ENCODE results near the gene BNIP1. TPM values are rescaled to one million over a fixed set of nuclear protein-coding genes. Genes with fewer than 3 reads are reported as not detected.
"Not testable (repeated sequence)": the region's sequence is repeated elsewhere in the genome, so short reads cannot be mapped to it uniquely, and the experiment has no call there.

The BNIP1 gene
- total RNA-seq, 2 donors from 2014 or later: 13.0 to 18.5 TPM

DNA sequence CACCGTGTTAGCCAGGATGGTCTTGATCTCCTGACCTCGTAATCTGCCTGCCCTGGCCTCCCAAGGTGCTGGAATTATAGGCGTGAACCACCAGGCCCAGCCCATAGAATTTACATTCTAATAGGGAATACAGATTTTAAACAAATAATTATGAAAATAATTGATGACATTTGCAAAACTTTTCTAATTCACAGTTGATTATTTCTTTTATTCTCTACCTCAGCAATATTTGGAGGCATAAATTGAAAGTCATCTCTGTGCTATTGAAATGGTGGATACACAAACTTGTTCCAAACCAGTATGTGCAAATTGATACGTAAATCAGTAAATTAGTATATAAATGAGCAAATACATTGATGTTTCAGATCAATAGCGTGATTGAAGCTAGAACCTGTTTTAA lies 8.2 kb downstream of the BNIP1 start:
- Mint-ChIP-seq H3K9me3 (no peaks in the 10 kb centered on the region), H3K36me3 (ENCODE audit: low read depth) (peaks cover 93% of the 10 kb centered on the region), H3K4me3 (no peak overlapping the region), H3K27me3 (no peaks in the 10 kb centered on the region), H3K4me1 (no peaks in the 10 kb centered on the region), H3K27ac (no peak overlapping the region)
- no peak for ATAC-seq (replicated peaks)

DNA sequence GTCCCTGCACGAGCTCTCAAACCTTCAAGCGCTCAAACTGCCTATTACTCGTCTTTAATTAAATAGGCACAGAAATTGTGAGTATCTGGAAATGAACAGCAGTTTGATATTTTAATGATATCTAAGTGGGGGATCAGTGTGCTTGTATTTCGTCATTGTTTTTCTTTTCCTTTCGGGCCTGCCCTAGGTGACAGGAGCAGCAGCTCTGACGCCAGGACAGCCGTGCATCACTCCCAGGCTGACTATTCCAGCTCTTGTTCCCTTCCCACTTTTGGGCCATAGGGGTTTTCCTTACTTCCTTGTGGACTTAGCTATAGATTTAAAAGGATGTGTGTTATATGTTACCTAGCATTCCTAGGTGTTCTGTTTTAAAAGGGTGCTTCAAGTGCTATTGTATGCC lies 9.5 kb downstream of the BNIP1 start:
- H3K27me3 Mint-ChIP-seq: no peaks in the 10 kb centered on the region
- no peak overlapping the region for H3K4me3 Mint-ChIP-seq
- no peak overlapping the region for H3K27ac Mint-ChIP-seq
- no peaks in the 10 kb centered on the region for H3K9me3 Mint-ChIP-seq
- H3K4me1 Mint-ChIP-seq: no peaks in the 10 kb centered on the region
- H3K36me3 Mint-ChIP-seq (ENCODE audit: low read depth): peaks cover 94% of the 10 kb centered on the region
- no peak for ATAC-seq (replicated peaks)

DNA sequence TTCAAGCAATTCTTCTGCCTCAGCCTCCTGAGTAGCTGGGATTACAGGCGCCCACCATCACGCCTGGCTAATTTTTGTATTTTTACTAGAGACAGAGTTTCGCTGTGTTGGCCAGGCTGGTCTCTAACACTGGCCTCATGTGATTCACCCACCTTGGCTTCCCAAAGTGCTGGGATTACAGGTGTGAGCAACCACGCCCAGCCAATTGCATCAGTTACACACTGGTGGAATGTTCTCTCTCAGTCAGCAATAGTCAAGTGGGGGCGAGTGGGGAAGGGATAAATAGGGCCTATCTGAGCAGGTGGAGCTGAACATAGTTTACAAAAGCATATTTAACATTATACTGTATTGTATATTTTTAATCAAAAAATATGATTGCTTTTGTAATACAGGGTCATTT lies 10.3 kb downstream of the BNIP1 start:
- not testable (repeated sequence) for H3K9me3 Mint-ChIP-seq; H3K27ac Mint-ChIP-seq; H3K4me1 Mint-ChIP-seq; H3K27me3 Mint-ChIP-seq; ATAC-seq (replicated peaks); H3K4me3 Mint-ChIP-seq
- H3K36me3 Mint-ChIP-seq (ENCODE audit: low read depth): peaks cover 93% of the 10 kb centered on the region

DNA sequence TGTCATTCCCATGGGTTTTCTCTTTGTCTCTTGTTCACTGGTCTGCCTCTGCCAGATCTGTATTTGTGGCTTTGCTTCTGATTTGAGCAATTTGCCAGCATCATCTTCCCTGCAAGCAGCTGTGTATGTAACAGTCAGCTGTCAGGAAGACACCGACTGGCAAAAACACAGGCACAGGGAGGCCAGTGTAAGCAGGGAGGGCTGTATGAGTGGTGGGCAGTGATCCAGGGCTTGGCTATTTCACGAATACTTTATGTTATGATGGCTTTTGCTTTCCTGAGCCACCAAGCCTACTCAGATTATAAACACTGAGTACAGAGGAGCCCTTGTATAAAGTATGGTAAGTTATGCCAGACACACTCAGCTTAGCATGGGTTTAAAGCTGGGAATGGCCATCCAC lies 11.6 kb downstream of the BNIP1 start:
- Mint-ChIP-seq H3K36me3 (ENCODE audit: low read depth) (peaks cover 96% of the 10 kb centered on the region), H3K4me3 (no peak overlapping the region), H3K4me1 (no peaks in the 10 kb centered on the region), H3K27ac (no peak overlapping the region), H3K27me3 (no peaks in the 10 kb centered on the region), H3K9me3 (no peaks in the 10 kb centered on the region)
- ATAC-seq (replicated peaks): no peak

DNA sequence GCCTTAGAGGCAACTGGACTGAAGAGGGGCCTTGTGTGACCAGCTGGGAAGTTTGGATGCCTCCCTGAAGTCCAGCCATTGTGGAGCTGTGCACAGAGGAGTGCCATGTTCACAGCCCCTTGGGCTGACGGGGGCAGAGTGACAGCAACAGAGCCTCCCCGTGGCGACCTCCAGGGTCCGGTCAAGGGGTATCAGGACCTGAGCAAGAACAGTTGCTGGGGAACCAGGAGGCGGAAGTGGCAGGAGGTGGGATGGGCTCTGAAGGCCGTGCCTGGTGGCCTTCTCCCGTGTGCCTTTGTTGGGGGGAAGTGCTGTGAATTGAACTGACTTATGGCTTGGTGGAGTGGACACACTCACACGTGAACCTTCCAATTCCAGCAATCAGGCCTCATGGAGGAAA lies 14.0 kb downstream of the BNIP1 start:
- no peak for ATAC-seq (replicated peaks)
- H3K4me3 Mint-ChIP-seq: no peak overlapping the region
- peaks cover 95% of the 10 kb centered on the region for H3K36me3 Mint-ChIP-seq (ENCODE audit: low read depth)
- no peaks in the 10 kb centered on the region for H3K9me3 Mint-ChIP-seq
- no peaks in the 10 kb centered on the region for H3K27me3 Mint-ChIP-seq
- no peak overlapping the region for H3K27ac Mint-ChIP-seq
- no peaks in the 10 kb centered on the region for H3K4me1 Mint-ChIP-seq

DNA sequence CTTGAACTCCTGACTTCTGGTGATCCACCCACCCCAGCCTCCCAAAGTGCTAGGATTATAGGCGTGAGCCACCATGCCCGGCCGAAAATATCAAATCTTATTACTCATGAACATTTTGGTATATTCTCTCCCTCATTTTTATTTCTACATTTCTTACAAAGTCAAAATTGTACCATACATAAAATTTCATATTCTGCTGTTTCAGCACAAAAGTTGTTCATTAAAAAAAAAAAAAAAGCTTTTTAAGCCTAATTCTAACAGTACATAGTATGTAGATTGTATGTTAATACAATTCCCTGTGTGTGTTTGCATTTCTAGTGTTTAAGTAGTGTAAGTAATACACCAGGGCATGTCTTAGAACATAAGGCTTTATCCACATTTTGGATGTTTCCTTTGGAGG lies 14.9 kb downstream of the BNIP1 start:
- H3K9me3 Mint-ChIP-seq: no peaks in the 10 kb centered on the region
- no peak overlapping the region for H3K4me3 Mint-ChIP-seq
- no peak for ATAC-seq (replicated peaks)
- H3K27ac Mint-ChIP-seq: no peak overlapping the region
- peaks cover 95% of the 10 kb centered on the region for H3K36me3 Mint-ChIP-seq (ENCODE audit: low read depth)
- H3K27me3 Mint-ChIP-seq: no peaks in the 10 kb centered on the region
- H3K4me1 Mint-ChIP-seq: no peaks in the 10 kb centered on the region

DNA sequence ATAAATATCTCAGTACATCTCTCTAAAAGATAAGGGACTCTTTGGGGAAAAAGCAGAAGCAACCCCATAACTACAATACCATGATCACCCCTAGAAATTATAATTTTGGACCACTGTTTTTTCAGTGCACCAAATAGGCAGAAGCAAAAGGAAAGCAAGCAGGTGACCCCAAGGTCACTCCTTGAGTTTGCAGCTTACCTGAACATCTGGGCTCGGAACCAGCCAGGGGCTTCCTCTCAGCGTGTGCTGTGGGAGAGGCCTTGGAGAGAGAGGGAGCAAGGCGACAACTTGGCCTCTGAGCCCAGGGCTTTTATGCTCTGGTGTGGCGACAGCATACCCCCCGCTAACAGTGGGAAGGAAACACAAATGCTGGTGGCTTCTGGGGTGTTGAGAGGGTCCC lies 16.8 kb downstream of the BNIP1 start:
- no peaks in the 10 kb centered on the region for H3K9me3 Mint-ChIP-seq
- H3K4me3 Mint-ChIP-seq: no peak overlapping the region
- no peaks in the 10 kb centered on the region for H3K27me3 Mint-ChIP-seq
- H3K4me1 Mint-ChIP-seq: no peaks in the 10 kb centered on the region
- H3K27ac Mint-ChIP-seq: no peak overlapping the region
- peaks cover 83% of the 10 kb centered on the region for H3K36me3 Mint-ChIP-seq (ENCODE audit: low read depth)
- no peak for ATAC-seq (replicated peaks)

DNA sequence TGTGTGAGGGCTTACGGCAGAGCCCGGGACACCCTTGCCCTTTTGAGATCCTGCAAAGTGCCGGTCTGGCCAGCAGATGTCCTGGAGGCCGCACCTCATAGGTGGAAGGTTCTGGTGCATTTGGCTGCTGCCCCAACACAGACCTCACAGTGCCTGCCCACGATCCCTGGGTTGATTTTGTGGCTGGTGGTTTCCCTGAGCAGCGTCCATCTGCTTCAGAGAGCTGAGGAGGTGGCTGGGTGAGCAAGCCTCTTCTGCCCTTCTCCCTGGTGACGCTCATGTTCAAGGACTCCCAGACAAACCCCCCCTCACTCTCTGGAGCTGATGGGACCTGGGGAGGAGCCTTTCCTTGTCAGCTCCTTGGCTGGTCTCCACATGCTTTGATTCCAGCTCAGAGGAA lies 18.9 kb downstream of the BNIP1 start:
- no peaks in the 10 kb centered on the region for H3K4me1 Mint-ChIP-seq
- no peak for ATAC-seq (replicated peaks)
- no peaks in the 10 kb centered on the region for H3K27me3 Mint-ChIP-seq
- no peaks in the 10 kb centered on the region for H3K9me3 Mint-ChIP-seq
- peaks cover 62% of the 10 kb centered on the region for H3K36me3 Mint-ChIP-seq (ENCODE audit: low read depth)
- H3K27ac Mint-ChIP-seq: no peak overlapping the region
- no peak overlapping the region for H3K4me3 Mint-ChIP-seq

DNA sequence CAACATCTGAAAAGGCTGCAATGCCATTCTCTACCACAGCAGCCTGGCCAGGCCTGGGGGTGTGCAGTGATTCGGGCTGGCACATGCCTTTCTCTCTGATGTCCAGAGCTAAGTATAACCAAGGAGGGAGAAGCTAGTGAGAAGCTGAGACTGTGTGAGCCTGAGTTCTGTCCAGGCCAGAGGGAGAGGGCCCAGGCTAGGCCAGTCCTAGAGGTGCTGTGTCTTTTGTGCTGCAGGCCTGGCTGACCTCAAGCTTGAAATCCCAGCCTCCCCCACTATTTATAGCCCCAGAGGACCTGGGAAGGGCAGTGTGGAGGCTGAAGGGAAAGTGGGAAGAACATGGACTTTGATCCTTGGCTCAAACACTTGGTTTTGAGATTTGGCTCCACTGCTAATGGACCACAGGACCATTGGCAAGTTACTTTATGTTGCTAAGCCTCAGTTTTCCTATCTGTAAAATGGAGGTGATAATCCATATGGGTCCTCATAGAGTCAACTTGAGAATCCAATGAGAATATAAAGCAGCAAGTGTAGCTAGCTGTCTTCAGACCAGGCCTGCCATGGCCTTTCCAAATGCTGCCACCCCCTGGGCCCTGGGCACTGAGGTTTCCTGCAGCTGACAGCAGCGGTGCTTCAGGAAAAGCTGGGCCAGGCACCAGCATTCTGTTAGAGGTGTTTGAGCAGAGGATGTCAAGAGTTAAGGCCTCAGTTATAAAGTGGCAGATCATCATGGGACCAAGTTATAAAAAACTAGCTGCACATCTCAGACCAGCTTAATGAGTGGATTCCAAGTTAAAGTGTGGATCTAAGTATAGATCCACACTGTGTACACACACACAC lies 21.1 kb downstream of the BNIP1 start:
- no peaks in the 10 kb centered on the region for H3K9me3 Mint-ChIP-seq
- ATAC-seq (replicated peaks): no peak
- no peak overlapping the region for H3K27ac Mint-ChIP-seq
- H3K27me3 Mint-ChIP-seq: no peaks in the 10 kb centered on the region
- no peak overlapping the region for H3K4me3 Mint-ChIP-seq
- H3K4me1 Mint-ChIP-seq: no peaks in the 10 kb centered on the region
- peaks cover 43% of the 10 kb centered on the region for H3K36me3 Mint-ChIP-seq (ENCODE audit: low read depth)

DNA sequence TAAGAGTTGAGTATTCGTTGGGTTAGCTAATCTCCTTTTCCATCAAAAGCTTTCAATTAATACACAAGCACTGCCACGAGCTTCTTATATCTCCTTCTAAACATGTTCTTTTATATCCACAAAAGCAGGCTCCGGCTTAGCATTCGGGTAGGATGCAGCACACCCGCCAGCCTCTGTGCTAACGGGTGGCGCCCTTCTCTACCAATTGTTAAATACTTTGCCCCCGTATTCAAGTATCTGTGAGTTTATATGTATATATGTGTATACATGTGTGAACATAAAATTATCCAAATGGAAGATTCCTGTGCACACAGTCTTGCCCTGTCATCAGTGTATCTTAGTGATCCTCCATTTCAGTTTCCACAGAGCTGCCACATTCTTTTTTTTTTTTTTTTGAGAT lies 27.8 kb downstream of the BNIP1 start:
- H3K36me3 Mint-ChIP-seq (ENCODE audit: low read depth): no peaks in the 10 kb centered on the region

DNA sequence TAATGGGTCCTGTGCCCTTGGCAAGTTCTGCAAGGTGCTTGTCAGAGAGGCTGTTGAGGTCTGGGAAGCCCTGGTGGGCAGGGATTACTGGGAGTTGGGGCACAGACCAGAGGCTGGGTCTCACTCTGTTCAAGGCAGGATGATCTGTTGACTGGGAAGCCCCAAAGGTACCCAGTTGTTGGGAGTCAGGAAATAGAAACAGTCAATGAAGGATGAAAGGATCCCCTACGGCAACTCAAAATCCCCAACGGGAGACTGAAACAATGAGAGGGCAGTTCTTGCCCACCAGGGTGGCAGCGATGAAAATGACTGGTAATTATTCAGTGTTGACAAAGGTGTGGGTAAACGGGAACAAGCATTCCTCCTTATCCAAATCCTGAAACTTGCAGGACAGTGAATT lies 31.2 kb downstream of the BNIP1 start:
- no peak overlapping the region for H3K27ac Mint-ChIP-seq
- no peaks in the 10 kb centered on the region for H3K4me1 Mint-ChIP-seq
- H3K36me3 Mint-ChIP-seq (ENCODE audit: low read depth): no peaks in the 10 kb centered on the region
- H3K9me3 Mint-ChIP-seq: peaks cover 4% of the 10 kb centered on the region
- no peak for ATAC-seq (replicated peaks)
- no peak overlapping the region for H3K4me3 Mint-ChIP-seq
- peaks cover 8% of the 10 kb centered on the region for H3K27me3 Mint-ChIP-seq

More for the DNA sequence above, 27.8 kb downstream of the BNIP1 start:
- Mint-ChIP-seq H3K27ac (no peak overlapping the region), H3K27me3 (no peaks in the 10 kb centered on the region), H3K4me1 (no peaks in the 10 kb centered on the region), H3K4me3 (no peak overlapping the region), H3K9me3 (no peaks in the 10 kb centered on the region)
- no peak for ATAC-seq (replicated peaks)

DNA sequence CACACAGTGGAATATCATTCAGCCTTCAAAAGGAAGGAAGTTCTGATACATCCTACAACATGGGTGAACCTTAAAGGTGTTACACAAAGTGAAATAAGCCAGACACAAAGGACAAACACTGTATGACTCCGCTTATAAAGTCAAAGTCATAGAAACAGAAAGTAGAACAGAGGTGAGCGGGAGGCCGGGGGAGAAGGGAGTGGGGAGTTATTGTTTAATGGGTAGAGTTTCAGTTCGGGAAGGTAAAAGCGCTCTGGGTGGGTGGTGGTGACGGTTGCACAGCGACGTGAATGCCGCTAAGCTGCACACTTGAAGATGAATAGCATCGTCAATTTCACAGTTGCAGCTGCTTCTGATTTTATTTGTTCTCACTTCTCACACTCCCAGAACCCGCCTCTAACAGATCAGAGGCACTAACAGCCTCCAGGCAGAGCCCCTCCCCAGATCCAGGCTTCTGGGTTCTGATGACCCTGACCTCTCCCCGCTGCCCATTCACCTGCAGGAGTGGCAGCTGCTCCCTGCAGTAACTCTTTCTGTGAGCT lies 34.1 kb downstream of the BNIP1 start:
- peaks cover 8% of the 10 kb centered on the region for H3K27me3 Mint-ChIP-seq
- H3K9me3 Mint-ChIP-seq: peaks cover 4% of the 10 kb centered on the region
- H3K4me3 Mint-ChIP-seq: peak overlapping the region; percentile 19
- peak overlapping the region; percentile 4 for H3K27ac Mint-ChIP-seq
- H3K4me1 Mint-ChIP-seq: no peaks in the 10 kb centered on the region
- H3K36me3 Mint-ChIP-seq (ENCODE audit: low read depth): no peaks in the 10 kb centered on the region
- ATAC-seq (replicated peaks): peak; percentile 95

DNA sequence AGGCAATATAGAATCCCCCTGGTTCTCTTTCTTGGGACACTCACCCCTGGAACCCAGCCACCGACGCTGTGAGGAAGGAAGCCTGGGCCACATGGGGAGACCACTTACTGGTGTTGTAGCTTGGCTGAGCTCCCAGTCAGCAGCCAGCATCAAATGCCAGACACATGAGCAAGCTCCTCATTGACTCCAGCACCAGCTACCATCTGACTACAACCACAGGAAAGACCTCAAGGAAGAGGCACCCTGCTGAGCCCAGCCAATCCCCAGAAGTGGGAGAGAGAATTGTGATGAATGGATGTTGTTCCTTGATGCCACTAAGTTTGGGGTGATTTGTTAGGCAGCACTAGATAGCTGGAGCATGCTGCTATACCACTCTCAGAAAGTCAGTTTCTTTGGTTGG lies 36.0 kb downstream of the BNIP1 start:
- Mint-ChIP-seq H3K4me1 (no peaks in the 10 kb centered on the region), H3K9me3 (peaks cover 4% of the 10 kb centered on the region), H3K4me3 (no peak overlapping the region), H3K36me3 (ENCODE audit: low read depth) (no peaks in the 10 kb centered on the region), H3K27ac (no peak overlapping the region), H3K27me3 (peaks cover 8% of the 10 kb centered on the region)
- no peak for ATAC-seq (replicated peaks)

DNA sequence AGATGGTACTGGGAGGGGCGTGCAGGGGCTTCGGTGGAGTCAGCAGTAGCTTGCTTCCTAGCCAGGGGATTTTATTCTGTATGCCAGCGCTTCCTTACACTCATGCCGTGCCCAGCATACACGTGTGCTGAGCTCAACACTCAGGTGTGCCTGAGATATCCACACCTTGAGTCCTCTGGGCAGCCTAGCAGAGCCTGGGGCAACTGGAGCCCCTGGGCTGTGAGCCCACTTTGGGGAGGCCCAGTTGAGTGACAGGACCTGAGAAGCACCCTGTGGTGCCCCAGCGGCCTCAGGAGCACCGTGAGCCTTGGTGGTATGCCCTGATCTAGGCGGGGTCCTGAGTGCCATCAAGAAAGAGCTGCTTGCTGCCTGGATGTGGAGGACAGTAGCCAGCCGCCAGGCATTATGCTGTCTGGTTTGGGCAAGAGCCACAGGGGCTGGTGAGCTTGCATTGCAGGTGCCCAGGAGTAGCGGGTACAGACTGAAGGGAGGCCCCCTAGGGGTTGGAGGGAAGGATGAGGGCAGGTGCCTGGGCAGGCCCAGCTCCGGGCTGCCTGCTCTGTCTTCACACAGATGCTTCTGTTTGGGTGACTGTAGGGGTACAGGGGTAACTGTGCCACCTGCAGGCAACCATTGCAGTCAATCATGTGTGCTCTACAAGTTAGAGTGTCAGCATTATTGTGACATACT lies 42.9 kb downstream of the BNIP1 start:
- no peaks in the 10 kb centered on the region for H3K27me3 Mint-ChIP-seq
- ATAC-seq (replicated peaks): peak; percentile 19
- no peak overlapping the region for H3K4me3 Mint-ChIP-seq
- no peaks in the 10 kb centered on the region for H3K36me3 Mint-ChIP-seq (ENCODE audit: low read depth)
- no peak overlapping the region for H3K27ac Mint-ChIP-seq
- no peaks in the 10 kb centered on the region for H3K9me3 Mint-ChIP-seq
- no peaks in the 10 kb centered on the region for H3K4me1 Mint-ChIP-seq

DNA sequence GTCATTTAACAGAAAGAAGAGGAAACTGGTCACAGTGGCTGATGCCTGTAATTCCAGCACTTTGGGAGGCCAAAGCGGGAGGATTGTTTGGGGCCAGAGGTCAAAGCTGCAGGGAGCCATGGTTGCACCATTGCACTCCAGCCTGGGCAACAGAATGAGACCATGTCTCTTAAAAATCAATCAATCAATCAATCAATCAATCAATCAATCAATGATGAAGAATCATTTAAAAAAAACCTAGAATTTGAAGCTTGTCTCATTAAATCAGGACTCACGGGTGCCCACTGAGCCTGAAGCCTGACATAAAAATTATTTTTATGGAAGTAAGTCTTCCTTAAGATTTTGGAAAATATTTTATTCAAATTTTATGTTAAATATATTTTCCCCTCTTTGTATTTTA lies 43.9 kb downstream of the BNIP1 start:
- no peaks in the 10 kb centered on the region for H3K9me3 Mint-ChIP-seq

More for the DNA sequence above, 43.9 kb downstream of the BNIP1 start:
- H3K4me3 Mint-ChIP-seq: no peak overlapping the region
- no peaks in the 10 kb centered on the region for H3K4me1 Mint-ChIP-seq
- ATAC-seq (replicated peaks): no peak
- no peaks in the 10 kb centered on the region for H3K36me3 Mint-ChIP-seq (ENCODE audit: low read depth)
- no peaks in the 10 kb centered on the region for H3K27me3 Mint-ChIP-seq
- H3K27ac Mint-ChIP-seq: no peak overlapping the region

Measured in activated T-helper 17 cell treated with anti-CD3 and anti-CD28 coated beads, Interleukin-2, amount 50 U/mL, for 72 hours (primary cell).